ENCODE measurements around the gene ARHGAP11A. TPM values are rescaled to one million over a fixed set of nuclear protein-coding genes. Genes with fewer than 3 reads are reported as not detected.

Gene ARHGAP11A
- total and polyA plus RNA-seq, 4 donors = 0.42 to 20.6 (median 0.98) TPM

DNA sequence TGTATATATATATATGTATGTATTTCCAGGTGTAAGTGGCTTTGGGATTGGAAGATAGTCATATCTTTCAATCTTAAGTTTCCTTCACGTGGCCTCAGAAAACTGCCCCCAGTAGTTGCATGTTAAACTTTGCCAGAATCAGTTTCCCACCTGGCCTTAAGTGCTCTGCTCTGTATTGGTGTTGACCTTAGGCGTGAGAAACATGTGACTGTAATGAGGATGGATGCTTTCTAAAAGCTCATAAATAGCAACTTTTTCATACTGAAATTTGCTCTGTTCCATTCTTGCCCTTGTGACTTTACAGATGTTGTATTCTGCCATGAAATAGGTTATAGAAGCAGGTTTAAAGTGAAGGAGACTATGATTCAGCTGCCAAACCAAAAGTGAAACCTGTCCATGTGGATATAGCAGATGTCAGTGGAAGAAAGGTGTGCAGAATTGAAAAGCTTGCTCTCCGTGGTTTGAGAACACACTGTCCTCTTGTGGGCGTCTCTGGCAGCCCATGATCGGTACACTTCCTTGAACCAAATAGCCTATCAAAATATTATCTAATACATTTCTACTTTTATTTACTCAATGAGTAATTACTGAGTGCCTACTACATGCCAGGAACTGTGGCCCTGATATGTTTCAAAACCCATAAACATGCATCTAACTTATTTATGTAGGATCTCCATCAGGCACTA lies 42.0 kb downstream of the ARHGAP11A start:
- H3K9me3 ChIP-seq (ENCODE audit: control insufficient read depth in 4 of 4, low read length in 3 of 4) = no peaks in the 10 kb centered on the region
- DNase-seq (ENCODE audit: low spot score) = no peak
- 42% methylated on average over 5 of the region's 5 CpGs for WGBS
- peak overlapping the region in 1 of 3 donors; percentile 5 for H3K4me3 ChIP-seq (ENCODE audit: low read depth in 1 of 3, low read length in 3 of 3)
- no peaks in the 10 kb centered on the region for H3K36me3 ChIP-seq (ENCODE audit: control insufficient read depth in 4 of 4, insufficient read depth in 3 of 4, low read depth in 1 of 4, low read length in 3 of 4)
- TF ChIP-seq CTCF (IDR thresholded peaks at IDR 0.05; ENCODE audit: low read depth, low read length, missing input control) (peak; percentile 41), RAD21 (IDR thresholded peaks at IDR 0.05) (peak; percentile 46 to 57), YY1 (IDR thresholded peaks at IDR 0.05) (no peak), FOXA1 (IDR thresholded peaks at IDR 0.05) (no peak), RXRA (IDR thresholded peaks at IDR 0.05) (peak in 1 of 2 donors; percentile 42), TAF1 (conservative IDR thresholded peaks at IDR 0.05) (no peak), SP1 (IDR thresholded peaks at IDR 0.05) (peak; percentile 60)
- TF ChIP-seq, protein P1, sequence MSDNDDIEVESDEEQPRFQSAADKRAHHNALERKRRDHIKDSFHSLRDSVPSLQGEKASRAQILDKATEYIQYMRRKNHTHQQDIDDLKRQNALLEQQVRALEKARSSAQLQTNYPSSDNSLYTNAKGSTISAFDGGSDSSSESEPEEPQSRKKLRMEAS (IDR thresholded peaks at IDR 0.05) = peak; percentile 34
- H3K27me3 ChIP-seq (ENCODE audit: control insufficient read depth in 4 of 4, insufficient read depth in 4 of 4, low read length in 3 of 4) = no peaks in the 10 kb centered on the region
- H3K4me1 ChIP-seq (ENCODE audit: control insufficient read depth in 4 of 4, insufficient read depth in 4 of 4, low read length in 3 of 4) = peaks cover 0 to 6% (median 0%) of the 10 kb centered on the region in 4 donors
- H3K9ac ChIP-seq (ENCODE audit: low read depth in 1 of 2, low read length in 2 of 2) = no peak overlapping the region
- H3K27ac ChIP-seq (ENCODE audit: low read depth in 1 of 2, low read length in 2 of 2) = peak overlapping the region; percentile 12 to 73

DNA sequence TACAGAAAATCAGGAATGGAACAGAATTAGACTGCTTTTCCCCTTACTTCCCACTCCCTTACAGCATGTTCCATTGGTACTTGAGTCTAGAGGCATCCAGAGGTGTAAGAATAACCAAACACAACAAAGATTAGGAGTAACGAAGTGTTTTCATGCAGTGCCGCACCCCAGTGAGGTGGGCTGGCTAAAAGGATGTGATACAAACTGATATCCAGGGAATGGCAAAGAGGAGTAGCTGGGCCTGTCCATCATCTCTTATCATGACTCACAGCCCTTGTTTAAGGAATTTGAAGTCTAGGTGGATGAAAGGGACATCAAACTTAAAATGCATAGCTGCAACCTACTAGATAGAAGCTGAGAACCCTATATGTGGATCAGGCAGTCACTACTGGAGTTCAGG lies 42.6 kb downstream of the ARHGAP11A start:
- no peak for DNase-seq (ENCODE audit: low spot score)
- H3K9ac ChIP-seq (ENCODE audit: low read depth in 1 of 2, low read length in 2 of 2) = no peak overlapping the region
- H3K36me3 ChIP-seq (ENCODE audit: control insufficient read depth in 4 of 4, insufficient read depth in 3 of 4, low read depth in 1 of 4, low read length in 3 of 4) = no peaks in the 10 kb centered on the region
- H3K9me3 ChIP-seq (ENCODE audit: control insufficient read depth in 4 of 4, low read length in 3 of 4) = no peaks in the 10 kb centered on the region
- TF ChIP-seq CTCF (IDR thresholded peaks at IDR 0.05; ENCODE audit: low read depth, low read length, missing input control) = no peak
- no peak for TF ChIP-seq NR2F2 (IDR thresholded peaks at IDR 0.05)
- TF ChIP-seq, protein P2, sequence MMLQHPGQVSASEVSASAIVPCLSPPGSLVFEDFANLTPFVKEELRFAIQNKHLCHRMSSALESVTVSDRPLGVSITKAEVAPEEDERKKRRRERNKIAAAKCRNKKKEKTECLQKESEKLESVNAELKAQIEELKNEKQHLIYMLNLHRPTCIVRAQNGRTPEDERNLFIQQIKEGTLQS (IDR thresholded peaks at IDR 0.05) = no peak
- no peak for TF ChIP-seq RXRA (IDR thresholded peaks at IDR 0.05)
- TF ChIP-seq EGR1 (IDR thresholded peaks at IDR 0.05; ENCODE audit: low read depth in 2 of 2) = no peak
- TF ChIP-seq, protein P1 (IDR thresholded peaks at IDR 0.05) = no peak
- TF ChIP-seq JUND (IDR thresholded peaks at IDR 0.05) = no peak
- no peak for TF ChIP-seq ZBTB33 (IDR thresholded peaks at IDR 0.05)
- TF ChIP-seq HNF4A (conservative IDR thresholded peaks at IDR 0.05) = no peak
- TF ChIP-seq FOXA1 (IDR thresholded peaks at IDR 0.05) = no peak
- no peak for TF ChIP-seq HNF4G (IDR thresholded peaks at IDR 0.05)
- TF ChIP-seq, protein P3, sequence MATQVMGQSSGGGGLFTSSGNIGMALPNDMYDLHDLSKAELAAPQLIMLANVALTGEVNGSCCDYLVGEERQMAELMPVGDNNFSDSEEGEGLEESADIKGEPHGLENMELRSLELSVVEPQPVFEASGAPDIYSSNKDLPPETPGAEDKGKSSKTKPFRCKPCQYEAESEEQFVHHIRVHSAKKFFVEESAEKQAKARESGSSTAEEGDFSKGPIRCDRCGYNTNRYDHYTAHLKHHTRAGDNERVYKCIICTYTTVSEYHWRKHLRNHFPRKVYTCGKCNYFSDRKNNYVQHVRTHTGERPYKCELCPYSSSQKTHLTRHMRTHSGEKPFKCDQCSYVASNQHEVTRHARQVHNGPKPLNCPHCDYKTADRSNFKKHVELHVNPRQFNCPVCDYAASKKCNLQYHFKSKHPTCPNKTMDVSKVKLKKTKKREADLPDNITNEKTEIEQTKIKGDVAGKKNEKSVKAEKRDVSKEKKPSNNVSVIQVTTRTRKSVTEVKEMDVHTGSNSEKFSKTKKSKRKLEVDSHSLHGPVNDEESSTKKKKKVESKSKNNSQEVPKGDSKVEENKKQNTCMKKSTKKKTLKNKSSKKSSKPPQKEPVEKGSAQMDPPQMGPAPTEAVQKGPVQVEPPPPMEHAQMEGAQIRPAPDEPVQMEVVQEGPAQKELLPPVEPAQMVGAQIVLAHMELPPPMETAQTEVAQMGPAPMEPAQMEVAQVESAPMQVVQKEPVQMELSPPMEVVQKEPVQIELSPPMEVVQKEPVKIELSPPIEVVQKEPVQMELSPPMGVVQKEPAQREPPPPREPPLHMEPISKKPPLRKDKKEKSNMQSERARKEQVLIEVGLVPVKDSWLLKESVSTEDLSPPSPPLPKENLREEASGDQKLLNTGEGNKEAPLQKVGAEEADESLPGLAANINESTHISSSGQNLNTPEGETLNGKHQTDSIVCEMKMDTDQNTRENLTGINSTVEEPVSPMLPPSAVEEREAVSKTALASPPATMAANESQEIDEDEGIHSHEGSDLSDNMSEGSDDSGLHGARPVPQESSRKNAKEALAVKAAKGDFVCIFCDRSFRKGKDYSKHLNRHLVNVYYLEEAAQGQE (IDR thresholded peaks at IDR 0.05) = no peak
- no peak for TF ChIP-seq YY1 (IDR thresholded peaks at IDR 0.05)
- TF ChIP-seq SP1 (IDR thresholded peaks at IDR 0.05) = no peak
- TF ChIP-seq GABPA (IDR thresholded peaks at IDR 0.05 in 1 of 2, conservative IDR thresholded peaks at IDR 0.05 in 1 of 2) = no peak
- TF ChIP-seq TAF1 (conservative IDR thresholded peaks at IDR 0.05) = no peak
- no peak for TF ChIP-seq RAD21 (IDR thresholded peaks at IDR 0.05)
- H3K27ac ChIP-seq (ENCODE audit: low read depth in 1 of 2, low read length in 2 of 2) = peak overlapping the region in 1 of 2 donors; percentile 73
- H3K4me3 ChIP-seq (ENCODE audit: low read depth in 1 of 3, low read length in 3 of 3) = no peak overlapping the region
- H3K27me3 ChIP-seq (ENCODE audit: control insufficient read depth in 4 of 4, insufficient read depth in 4 of 4, low read length in 3 of 4) = no peaks in the 10 kb centered on the region
- H3K4me1 ChIP-seq (ENCODE audit: control insufficient read depth in 4 of 4, insufficient read depth in 4 of 4, low read length in 3 of 4) = peaks cover 0 to 6% (median 0%) of the 10 kb centered on the region in 4 donors
- 97% methylated on average over 2 of the region's 2 CpGs for WGBS
